NCI-H1417 (cell line): ENCODE measurements around the gene FOLR2.
"Not testable (repeated sequence)": the region's sequence is repeated elsewhere in the genome, so short reads cannot be mapped to it uniquely, and the experiment has no call there.

Experiments used
- DNase-seq, 3 experiments: peaks; one replicate each; lab custom pipeline; 2025; lab: John Stamatoyannopoulos, UW

FOLR2 gene

DNA sequence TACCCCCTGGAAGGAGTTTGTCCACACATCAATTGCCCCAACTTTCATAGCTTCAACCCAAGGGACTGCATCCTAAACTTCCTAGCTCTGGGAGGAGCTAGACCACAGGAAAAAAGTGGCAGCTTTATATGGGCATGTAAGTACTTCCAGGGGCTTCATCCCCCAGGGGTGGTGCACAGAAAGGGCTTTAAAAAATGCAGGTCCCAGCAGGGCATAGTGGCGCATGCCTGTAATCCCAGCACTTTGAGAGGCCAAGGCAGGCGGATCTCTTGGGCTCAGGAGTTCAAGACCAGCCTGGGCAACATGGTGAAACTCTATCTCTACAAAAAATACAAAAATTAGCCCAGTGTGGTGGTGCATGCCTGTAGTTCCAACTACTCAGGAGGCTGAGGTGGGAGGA is 9.8 kb upstream of the FOLR2 start:
- not testable (repeated sequence) for DNase-seq

GRCh38 chr11:72208281-72208680 is 8.3 kb upstream of the FOLR2 start:
- no peak for DNase-seq

GRCh38 chr11:72209101-72209500 is 7.5 kb upstream of the FOLR2 start:
- no peak for DNase-seq

DNA sequence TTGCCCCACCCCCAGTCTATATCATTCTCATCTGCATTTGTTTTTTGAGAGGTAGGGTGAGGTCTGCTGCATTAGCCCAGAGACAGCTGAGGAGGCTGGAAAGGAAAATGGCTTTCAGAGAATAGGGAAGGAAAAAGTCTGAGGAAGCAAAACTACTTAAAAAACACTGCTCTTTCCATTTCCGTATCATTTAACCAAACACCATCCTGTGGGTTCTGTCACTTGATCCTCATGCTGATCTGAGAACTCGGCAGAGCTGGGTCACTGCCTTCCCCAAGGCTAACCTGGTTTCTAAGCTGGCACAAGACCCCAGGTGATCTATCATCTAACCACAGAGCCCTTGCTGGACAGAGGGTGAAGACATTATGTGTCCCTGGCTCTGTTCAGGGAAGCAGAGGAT is 1.2 kb downstream of the FOLR2 start:
- peak in 1 of 3 experiments; percentile 3 for DNase-seq

DNA sequence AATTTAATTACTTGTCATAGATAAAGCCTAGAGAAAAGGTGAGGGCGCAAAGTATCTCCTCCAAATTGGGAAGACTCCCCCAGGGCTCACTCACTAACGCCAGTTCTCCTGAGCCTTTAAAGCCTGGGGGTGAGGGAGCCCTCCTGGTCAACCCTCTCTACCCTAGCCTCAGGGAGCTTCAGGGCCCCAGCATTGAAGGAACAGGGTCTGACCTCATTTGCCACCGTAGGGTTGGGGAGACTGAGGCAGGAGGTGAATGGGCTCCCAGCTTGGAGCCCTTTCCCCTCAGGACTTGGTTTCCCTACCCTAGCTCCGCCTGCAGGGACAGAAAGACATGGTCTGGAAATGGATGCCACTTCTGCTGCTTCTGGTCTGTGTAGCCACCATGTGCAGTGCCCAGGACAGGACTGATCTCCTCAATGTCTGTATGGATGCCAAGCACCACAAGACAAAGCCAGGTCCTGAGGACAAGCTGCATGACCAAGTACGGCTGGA is 1.7 kb downstream of the FOLR2 start:
- no peak for DNase-seq

GRCh38 chr11:72220696-72221363 is 4.2 kb downstream of the FOLR2 start:
- DNase-seq: peak in 2 of 3 experiments; percentile 32 to 46

- peak in 1 of 3 experiments; percentile 54 for DNase-seq
Observed at GRCh38 chr11:72221386-72222075, 4.9 kb downstream of the FOLR2 start.

DNA sequence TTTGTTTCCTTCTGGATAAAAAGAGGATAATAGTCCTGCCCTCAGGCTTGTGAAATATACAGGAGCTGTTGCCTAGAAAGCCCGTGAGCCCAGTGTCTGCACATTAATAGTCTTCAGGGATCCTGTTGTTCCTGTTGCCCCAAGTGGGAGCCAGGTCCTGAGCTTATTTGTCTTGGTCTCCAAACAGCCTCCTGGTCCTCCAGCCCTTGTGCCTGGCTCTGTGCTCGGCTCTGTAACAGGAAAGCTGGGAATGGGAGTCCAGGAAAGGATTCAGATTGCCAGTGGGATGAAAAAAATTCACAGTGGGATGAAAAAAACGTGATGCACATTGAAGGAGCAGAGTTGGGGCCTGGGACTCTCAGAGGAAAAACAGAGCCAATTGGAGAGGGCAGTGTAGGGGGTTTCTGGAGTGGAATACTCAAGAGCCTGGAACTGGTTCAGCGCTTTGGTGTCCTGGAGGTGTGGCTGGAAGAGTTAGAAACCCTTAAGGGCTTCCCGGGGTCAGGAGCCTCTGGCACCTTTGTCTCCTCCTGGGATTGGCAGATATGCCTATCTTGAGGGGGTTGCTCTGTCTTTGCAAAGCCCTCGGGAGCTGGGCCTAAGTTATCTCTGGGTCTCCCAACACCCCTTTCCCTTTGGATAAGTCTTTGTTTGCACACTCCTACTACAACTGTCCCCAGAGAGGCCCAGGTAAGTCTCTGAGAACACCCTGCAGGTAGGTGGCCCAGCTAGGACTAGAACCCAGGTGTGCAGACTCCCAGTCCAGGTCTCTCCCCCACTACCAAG is 5.7 kb downstream of the FOLR2 start:
- DNase-seq: peak in 2 of 3 experiments; percentile 75 to 87

DNA sequence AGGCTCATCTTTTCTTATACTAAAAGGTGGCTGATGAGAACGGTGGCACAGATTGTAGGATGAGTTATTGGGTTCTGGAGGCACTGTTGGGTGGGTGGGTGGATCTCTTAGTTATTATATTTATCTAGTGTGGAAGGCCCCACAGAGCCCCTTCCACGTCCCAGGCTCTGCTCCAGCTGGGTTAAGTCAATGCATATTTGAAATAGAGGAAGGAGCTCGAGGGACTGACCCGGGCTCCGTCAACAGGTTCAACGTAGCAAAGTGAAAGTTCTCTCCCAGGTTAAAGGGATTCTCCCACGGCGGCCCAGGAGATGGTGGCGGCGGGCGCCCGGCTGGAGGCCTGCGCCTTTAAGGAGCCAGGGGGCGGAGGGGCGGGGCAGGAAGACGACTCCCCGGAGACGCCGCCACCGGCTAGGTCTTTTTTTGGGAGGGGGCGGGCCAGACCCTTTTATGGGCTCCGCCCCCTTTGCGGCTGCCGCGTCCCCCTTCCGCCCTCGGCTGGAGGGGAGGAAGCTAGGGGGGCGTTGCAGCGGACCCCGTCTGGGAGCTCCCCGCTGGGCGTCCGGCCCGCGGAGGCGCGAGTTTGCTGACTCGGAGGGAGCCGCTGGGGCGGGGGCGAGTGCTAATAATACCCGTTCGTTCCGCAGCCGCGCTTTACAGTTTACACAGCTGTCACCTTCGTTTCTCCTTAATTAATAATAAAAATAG is 6.5 kb downstream of the FOLR2 start:
- peak; percentile 93 to 100 (median 100) for DNase-seq

- DNase-seq: peak; percentile 74 to 93 (median 91)
Observed at GRCh38 chr11:72223615-72224563, 7.3 kb downstream of the FOLR2 start.

- DNase-seq: peak in 2 of 3 experiments; percentile 62 to 66
Observed at GRCh38 chr11:72224564-72225410, 8.2 kb downstream of the FOLR2 start, which contains the start of gene INPPL1. Gene INPPL1 (plus strand): TSS chr11:72224767. CDS start chr11:72224985, 218 bp downstream.

DNA sequence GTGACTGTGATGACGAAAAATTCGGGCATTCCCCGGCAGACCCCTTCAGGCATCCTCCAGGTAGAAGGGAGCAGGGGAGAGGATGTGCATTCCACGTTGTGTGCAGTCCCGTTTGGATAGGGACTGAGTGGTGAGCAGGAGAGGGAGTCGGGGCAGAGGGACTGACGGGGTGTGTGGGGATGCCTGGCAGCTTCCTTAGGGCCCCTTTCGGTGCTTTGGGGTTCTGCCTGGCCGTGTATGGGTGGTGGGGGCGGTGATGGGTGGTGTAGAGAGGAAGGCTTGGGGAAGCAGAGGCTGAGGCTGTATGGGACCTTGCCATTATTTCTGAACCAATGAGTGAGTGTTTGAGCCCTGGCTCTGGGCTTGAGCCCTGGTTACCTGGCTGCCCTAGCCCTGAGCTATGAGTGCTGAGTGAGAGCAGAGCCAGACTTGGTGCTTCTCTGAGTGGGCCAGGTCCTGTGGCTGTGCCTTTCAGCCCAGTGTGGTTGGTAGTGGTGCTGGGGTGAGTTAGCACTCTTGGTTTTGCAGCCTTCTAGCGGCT is 8.9 kb downstream of the FOLR2 start:
- peak in 1 of 3 experiments; percentile 61 for DNase-seq

DNA sequence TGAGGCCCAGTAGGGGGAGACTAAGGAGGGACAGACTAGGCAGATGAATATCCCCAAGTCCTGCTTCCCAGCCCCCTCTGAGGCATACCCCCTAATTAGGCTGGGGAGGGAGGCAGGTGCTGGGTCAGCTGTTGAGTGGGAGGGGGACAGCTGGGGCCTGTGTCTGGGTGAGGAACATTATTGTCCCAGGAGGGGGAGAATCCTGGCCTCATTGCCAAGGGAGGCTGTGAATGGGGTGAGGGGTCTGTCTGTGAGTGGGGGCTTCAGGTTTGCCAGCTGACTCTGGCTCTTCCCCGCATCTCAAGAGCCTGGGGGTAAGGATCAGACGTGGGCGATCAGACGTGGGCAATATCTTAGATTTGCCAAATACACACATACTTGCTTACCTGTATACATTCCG is 10.1 kb downstream of the FOLR2 start:
- peak in 2 of 3 experiments; percentile 79 to 92 for DNase-seq

DNA sequence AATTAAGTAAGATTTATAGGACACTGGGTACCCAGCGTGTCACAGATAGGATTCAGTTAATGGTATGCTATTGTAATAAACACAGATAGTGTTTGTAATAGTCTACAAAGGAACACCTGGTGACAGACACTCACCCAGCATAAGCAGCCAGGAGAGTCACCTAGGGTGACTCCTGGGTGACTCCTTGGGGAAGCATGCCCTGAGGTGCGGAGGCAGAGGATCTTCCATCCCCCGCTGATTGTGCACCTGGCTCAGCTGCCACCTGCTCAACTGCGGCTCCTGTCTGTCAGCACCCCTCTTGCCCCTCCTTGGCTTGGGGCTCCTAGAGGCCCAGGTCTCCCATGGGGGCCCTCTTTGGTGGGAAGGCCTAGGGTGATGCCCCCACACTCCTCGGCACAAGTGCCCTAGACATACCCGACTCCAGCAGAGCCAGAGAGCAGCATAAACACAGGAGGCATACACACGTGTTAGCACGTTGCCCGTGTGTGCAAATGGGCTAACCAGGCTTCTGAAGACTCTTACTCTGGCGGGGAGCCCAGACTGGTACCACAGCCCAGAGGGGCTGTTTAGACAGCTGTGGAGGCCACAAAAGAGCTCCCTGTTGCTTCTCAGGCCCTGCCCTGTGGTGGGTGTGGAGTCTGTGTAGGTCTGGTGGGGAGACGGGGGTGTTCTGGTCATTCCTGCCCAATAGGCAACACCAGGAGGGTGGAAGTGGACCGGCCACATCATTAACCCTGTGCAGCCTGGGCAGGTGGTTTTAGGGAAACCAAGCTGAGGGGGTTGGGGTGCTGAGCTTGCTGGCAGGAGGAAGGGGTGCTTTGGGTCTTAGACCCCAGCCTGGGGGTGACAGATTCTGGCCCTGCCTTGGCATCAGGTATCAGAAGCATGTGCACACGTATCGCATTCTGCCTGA is 11.0 kb downstream of the FOLR2 start:
- peak; percentile 70 to 100 (median 100) for DNase-seq

DNA sequence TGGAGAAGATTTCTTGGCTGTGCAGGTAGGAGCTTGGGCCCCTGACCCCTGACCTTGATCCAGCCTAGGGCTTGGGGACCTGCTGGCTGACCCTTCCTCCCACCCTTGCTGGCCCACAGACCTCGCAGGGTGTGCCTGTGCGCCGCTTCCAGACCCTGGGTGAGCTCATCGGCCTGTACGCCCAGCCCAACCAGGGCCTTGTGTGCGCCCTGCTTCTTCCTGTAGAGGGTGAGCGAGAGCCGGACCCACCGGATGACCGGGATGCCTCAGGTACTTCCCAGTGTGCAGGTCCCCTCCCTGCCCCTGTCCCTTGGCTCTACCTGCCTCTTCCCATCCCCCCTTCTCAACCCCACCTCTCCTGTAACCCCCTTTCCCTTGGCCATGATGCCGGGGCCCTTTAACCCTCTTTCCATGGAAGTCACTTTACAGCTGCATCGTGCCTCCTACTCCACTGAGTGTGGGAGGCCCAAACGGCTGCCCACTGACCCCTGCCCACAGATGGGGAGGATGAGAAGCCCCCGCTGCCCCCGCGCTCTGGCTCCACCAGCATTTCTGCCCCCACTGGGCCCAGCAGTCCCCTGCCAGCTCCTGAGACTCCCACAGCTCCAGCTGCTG is 11.7 kb downstream of the FOLR2 start:
- peak in 2 of 3 experiments; percentile 65 to 72 for DNase-seq

DNA sequence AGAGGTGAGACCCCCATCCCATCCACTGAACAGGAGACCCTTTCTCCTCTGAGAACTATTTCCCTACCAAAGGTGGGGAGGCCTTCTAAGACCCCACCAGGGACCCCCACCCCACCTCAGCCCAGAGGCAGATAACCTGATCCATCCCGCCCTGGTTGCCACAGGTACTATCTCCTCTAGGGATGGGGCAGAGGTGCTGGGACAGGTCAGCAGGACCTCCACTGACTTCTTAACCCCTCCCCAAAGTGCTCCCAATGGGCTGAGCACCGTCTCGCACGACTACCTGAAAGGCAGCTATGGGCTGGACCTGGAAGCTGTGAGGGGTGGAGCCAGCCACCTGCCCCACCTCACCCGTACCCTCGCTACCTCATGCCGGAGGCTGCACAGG is 12.2 kb downstream of the FOLR2 start:
- DNase-seq: no peak

- DNase-seq: no peak
Observed at GRCh38 chr11:72229336-72229924, 12.8 kb downstream of the FOLR2 start.
